HCT116 (cell line): Measurements from ENCODE around the gene ALOXE3.

Source experiments
- CEBPB ChIP-seq: IDR thresholded peaks from 2 replicates; pipeline ENCODE4 v1.6.1; 2012; ENCODE audit warnings: low read depth
- POLR2AphosphoS5 ChIP-seq: IDR thresholded peaks from 2 replicates; pipeline ENCODE4 v1.6.1; 2011; ENCODE audit warnings: mild to moderate bottlenecking, low read depth, low read length, moderate library complexity
- SP1 ChIP-seq: IDR thresholded peaks from 2 replicates; pipeline ENCODE4 v1.6.1; 2012; ENCODE audit warnings: low read depth
- TCF7L2 ChIP-seq: IDR thresholded peaks from 2 replicates; pipeline ENCODE4 v1.7.0; 2011; ENCODE audit warnings: borderline replicate concordance, inconsistent platforms; ENCODE audit not compliant: insufficient read depth, insufficient read length; ENCODE audit errors: extremely low read depth
- TF ChIP-seq, protein P1 (sequence below), 3 experiments: fragments of 200-600 bp in 1 of 3; sonication (generic) in 1 of 3; IDR thresholded peaks in 2 of 3; conservative IDR thresholded peaks in 1 of 3; 2 replicates each; pipeline ENCODE4 v1.5.1; 2012 to 2017; ENCODE audit warnings: low read depth in 2 of 3, low read length in 2 of 3, antibody characterized with exemption in 1 of 3, borderline replicate concordance in 1 of 3, control low read depth in 1 of 3, mild to moderate bottlenecking in 1 of 3, mixed read lengths in 1 of 3, mixed run types in 1 of 3, moderate library complexity in 1 of 3; ENCODE audit not compliant: insufficient read depth in 1 of 3

DNA sequence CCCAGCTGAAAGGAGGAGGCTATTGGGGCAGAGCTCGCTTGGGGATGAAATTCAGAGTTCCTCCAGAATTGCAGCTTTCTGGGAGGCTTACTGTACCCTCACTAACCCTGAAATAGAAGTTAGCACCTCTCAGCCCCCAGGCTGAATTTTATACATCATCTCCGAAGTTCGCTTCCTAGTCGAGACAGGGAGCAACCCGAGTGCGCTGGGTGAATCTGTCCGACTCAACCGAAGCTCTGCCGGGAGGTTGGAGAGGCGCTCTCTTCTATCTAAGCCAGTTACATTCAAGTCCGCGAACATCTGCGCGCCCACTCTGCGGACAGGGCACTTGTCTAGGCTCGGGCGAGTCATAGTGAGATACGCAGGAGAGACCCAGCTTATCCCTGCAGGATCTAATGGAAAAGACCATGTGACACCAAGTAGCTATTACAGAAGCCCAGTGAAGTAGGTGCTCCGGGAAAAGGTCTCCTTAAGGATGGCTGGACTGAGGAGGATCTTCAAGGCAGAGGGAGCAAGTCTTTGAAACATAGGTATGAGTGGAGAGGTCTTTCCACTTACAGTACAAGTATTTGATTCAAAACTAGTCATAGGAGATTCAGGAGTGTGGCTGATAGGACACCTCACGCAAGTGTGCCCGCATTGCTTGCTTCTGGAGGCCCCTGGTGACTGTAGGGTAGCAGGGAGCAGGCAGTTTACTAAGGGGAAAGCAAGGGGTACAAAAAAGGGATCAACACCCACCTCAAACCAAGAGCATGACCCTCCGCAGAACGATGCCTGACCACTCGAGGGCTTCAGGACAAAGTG, 6.2 kb upstream of the ALOXE3 start:
- TF ChIP-seq, protein P1, sequence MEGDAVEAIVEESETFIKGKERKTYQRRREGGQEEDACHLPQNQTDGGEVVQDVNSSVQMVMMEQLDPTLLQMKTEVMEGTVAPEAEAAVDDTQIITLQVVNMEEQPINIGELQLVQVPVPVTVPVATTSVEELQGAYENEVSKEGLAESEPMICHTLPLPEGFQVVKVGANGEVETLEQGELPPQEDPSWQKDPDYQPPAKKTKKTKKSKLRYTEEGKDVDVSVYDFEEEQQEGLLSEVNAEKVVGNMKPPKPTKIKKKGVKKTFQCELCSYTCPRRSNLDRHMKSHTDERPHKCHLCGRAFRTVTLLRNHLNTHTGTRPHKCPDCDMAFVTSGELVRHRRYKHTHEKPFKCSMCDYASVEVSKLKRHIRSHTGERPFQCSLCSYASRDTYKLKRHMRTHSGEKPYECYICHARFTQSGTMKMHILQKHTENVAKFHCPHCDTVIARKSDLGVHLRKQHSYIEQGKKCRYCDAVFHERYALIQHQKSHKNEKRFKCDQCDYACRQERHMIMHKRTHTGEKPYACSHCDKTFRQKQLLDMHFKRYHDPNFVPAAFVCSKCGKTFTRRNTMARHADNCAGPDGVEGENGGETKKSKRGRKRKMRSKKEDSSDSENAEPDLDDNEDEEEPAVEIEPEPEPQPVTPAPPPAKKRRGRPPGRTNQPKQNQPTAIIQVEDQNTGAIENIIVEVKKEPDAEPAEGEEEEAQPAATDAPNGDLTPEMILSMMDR (IDR thresholded peaks at IDR 0.05 in 2 of 3, conservative IDR thresholded peaks at IDR 0.05 in 1 of 3; ENCODE audit: borderline replicate concordance in 1 of 3, insufficient read depth in 1 of 3, low read depth in 2 of 3, low read length in 2 of 3) = no peak
- TF ChIP-seq SP1 (no peak), POLR2AphosphoS5 (no peak), CEBPB (no peak), TCF7L2 (no peak)
